Stimulated activated CD8-positive, alpha-beta memory T cell treated with anti-CD3 and anti-CD28 coated beads, Interleukin-15, amount 100 ng/mL, for 4 hours (primary cell): ENCODE results near the gene TAS1R2.

Experiments
- DNase-seq, 2 donors: peaks; one replicate each; pipeline ENCODE4 v3.0.0-alpha.2; 2020; ENCODE audit warnings: low read depth in 2 of 2

The TAS1R2 gene

DNA sequence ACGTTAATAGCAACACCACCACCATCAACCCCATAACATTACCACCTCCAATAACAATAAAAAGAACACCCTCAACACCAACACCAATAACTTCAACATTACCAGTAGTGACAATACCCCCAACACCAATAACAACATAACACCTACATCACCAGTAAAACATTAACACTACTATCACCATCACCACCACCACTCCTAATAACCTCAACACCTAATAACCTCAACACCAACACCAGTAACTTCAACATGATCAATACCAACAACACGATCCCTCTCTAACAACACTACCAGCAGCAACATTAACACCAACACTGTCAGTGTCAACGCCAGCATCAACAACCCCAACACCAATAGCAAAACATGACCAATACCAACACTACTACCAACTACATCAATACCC is 57.2 kb downstream of the TAS1R2 start:
- no peak for DNase-seq

DNA sequence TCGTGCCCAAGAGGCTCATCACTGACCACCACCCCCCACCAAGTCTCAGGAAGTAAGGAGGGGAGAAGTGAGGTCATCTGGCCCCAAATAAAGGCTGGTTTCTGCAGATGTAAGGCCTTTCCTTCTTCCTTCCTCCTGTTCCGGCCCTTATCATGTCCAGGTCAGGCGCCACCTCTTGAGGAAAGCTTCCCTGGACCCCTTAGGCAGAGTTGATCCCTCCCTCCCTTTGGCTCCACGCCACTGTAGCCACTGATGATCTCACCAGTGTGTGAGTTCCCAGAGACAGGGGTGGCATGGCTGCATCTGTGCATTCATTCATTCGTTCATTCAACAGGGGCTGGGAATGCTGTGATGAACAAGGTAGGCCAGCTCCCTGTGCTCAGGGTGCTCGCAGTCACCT is 59.2 kb downstream of the TAS1R2 start:
- no peak for DNase-seq

DNA sequence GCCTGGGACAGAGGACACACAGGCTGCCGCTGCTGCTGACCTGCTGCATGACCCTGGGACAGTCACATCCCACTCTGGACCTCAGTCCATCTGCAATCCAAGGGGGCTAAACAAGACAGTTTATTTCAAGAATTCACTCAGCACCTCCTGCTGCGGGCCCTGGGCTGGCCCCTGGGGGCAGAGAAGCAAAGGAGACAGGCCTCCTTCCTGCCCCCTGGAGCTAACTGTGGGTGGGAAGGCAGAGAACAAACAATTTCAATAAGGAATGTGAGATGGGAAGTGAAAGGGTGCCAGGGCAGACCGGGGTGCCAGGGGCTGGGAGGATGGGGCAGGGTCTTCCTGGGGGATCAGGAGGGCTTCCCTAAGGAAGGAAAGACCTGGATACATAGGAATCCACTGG is 60.0 kb downstream of the TAS1R2 start:
- DNase-seq, result no peak

DNA sequence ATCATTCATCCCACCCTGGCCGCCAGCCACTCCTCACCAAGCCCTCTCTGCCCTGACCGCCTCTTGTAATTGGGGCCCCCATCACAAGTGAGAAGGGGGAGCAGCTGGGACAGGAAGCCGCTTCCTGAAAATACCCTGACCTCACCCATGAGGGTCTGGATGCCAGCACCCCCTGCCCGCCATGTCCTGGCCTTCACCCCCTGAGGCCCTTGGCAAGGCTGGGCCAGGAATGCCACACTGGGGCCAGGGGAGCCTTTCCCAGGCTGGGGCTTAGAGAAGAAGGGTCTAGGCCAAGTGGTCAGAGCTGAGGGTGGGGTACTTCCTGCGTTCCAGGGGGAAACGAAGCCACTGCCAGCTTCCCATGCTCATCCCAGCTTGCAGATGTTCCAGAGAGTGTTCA is 60.5 kb downstream of the TAS1R2 start:
- no peak for DNase-seq

DNA sequence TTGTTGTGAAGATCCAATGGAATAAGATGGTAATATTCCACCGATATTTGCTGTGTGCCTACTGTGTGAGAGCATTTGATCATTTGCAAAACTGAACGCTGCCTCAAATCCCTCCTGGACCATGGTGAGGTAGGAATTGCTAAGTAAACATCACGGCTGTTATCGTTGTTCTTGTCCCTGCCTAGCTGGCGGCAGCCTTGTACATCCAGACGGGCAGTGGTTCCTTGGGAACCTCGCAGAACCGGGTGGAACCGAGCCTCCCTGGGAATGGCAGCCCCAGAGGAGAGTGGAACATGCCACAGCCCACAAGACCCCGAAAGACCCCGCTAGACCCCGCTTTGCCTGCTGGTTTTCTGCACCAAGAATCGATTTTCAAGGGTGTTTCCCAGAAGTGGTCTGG is 60.9 kb downstream of the TAS1R2 start:
- no peak for DNase-seq

DNA sequence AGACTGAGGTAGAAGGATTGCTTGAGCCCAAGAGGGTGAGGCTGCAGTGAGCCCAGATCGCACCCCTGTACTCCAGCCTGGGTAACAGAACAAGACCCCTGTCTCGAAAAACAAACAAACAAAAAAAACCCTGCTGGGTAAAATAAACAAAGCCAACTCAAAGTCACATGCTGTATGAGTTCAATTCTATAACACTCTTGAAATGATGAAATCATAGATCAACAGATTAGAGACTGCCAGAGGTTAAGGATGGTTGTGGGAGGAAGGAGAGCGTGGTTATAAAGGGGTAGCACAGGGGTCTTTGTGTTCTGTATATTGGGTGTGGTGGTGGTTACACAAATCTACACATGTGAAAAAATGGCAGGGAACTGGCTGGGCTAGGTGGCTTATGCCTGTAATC is 62.5 kb downstream of the TAS1R2 start:
- DNase-seq, result no peak

DNA sequence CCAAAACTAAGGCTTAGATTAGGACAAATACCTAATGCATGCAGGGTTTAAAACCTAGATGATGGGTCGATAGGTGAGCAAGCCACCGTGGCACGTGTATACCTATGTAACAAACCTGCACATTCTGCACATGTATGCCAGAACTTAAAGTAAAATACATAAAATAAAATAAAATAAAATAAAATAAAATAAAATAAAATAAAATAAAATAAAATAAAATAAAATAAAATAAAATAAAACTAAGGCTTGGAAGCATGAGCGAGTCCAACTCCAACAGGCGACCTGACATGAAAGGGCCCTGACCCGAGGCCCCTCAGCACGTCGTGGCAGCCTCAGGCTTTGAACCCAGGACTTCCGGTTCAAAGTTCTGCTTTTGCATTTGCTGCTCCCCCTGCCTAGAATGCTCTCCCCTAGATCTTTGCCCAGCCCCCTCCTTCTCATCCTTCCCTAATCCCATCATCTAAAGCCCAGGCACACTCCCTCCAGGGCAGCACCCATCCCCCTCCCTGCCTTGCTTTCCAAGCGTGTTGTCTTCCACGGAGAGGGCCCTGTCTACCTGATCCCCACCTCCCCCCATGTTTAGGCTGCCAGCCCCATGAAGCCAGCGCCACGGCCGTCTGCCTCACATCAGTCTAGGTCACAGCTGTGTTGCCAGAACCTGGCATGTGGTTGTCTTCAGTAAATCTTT is 64.3 kb downstream of the TAS1R2 start:
- DNase-seq, result no peak

DNA sequence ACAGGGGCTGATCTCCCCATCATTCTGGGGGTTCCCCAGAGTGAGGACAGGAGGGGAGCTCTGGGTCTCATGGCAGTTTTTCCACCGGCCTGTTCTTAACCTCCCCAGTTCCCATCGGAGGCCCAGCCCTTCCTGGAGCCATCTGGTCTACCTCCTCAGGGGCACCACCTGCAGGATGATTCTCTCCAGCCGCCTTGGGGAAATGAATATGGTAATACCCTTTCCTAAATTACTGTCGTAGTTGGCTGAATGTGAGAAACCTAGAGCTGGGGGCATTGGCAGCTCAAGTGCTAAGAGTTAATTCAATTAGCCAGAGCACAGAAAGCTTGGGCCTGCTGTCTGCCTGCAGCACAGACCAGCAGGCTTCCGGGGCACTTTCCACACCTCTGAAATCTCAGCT is 64.9 kb downstream of the TAS1R2 start:
- DNase-seq, result no peak

DNA sequence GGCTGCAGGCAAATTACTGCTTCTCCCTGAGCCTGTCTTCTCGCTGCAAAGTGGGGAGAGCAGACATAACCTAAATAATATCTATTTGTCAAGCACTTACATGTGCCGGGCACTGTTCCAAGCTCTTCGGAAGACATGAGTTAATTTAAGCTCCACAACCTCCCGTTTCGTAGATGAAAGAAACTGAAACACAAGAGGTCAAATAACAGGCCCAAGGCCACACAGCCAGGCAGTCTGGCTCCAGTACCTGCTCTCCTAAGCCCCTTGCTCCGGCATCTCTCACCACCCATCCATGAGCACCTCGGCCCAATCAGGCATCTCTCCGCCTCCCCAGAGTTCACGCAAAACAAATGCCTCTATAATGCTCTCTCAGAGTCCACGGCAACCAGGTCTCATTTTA is 65.4 kb downstream of the TAS1R2 start:
- DNase-seq, result no peak

DNA sequence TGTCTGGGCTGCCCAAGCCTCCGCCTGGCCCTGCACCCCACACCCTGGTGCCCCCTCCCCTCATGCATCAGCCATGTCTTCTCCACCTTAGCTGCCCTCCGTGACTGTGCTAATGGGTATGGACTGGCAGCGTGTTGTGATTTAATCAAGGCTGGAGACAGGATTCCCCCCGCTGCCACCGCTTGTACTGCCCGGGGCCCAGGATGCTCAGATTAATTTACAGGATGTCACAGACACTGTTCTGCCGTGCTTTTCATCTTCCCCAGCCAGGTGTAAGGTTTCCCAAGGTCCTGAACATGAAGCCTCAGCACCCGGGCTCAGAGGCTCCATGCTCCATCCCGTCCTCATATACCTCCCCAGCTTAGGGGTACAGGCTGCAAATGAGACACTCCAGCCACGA is 66.3 kb downstream of the TAS1R2 start:
- no peak for DNase-seq

DNA sequence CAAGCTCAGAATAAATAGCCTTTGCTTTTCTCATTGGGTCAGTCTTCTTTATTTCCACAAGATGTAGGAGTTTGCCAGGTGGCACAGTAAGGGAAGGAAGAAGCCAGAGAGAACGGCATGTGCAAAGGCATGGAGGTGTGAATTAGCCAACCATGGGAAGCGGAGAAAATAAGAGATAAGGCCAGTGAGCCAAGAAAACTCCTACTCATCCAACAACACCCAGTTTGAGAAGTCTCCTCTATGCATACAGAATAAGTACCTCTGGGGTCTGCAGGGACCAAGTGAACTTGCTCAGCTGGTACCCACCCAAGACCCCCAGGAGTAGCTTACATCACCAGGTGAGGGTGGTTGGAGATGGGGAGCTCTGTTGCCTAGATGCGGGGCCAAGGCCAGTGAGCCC is 66.7 kb downstream of the TAS1R2 start:
- DNase-seq, result no peak
